Bronchial epithelial cell (primary cell): ENCODE data around the gene GABRR2. TPM values are rescaled to one million over a fixed set of nuclear protein-coding genes. Genes with fewer than 3 reads are reported as not detected.

ENCODE experiments used
- DNase-seq: peaks from one replicate; pipeline ENCODE4 v3.0.0-alpha.2; 2010; ENCODE audit warnings: low read depth
- FAIRE-seq: peaks from 2 replicates; lab custom pipeline; 2011; peaks lifted over from hg19 to GRCh38; lab: Jason Lieb, UNC
- H3K27me3 ChIP-seq: 2 replicates; pipeline ENCODE4 v1.5.1; 2011; ENCODE audit warnings: low read length; ENCODE audit not compliant: control insufficient read depth, insufficient read depth
- H3K36me3 ChIP-seq: 2 replicates; pipeline ENCODE4 v1.5.1; 2011; ENCODE audit warnings: low read length; ENCODE audit not compliant: control insufficient read depth, insufficient read depth
- H3K4me3 ChIP-seq: 2 replicates; pipeline ENCODE4 v1.5.1; 2011; ENCODE audit warnings: mild to moderate bottlenecking, low read depth, low read length, control low read depth
- total RNA-seq: library from RNA; depleted of rRNA; stranded (reverse); fragments of >200 nt; gene quantifications from 2 replicates; pipeline ENCODE4 v1.2.1, GENCODE V29; 2014
- TF ChIP-seq, protein P1 (sequence below): IDR thresholded peaks from 2 replicates; pipeline ENCODE4 v1.5.1; 2011; ENCODE audit warnings: mild to moderate bottlenecking, moderate library complexity, low read length, control low read depth, inconsistent platforms; ENCODE audit not compliant: insufficient read depth, severe bottlenecking

The GABRR2 gene
- total RNA-seq, 1 donor from 2014 or later = under 0.01 TPM

DNA sequence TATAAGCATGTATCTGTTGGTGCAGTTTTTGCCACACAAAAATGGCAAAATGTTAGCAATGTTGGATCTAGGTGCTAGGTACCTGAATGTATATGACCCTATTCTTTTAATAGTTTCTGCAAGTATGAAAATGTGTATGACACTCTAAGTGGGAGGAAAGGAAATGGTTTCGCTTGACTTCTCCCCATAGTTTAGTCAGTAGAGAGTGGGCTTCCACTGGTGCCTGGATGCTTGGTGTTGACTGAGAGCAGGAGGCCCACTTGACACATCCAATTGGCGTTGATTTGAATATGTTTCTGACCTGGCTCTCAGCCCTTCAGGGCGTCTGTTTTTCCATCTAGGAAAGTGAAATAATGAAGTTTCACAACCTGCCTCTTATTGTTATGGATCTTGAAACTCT, 56.2 kb downstream of the GABRR2 start:
- DNase-seq = no peak
- H3K27me3 ChIP-seq = no peaks in the 10 kb centered on the region
- no peak for FAIRE-seq
- no peak overlapping the region for H3K4me3 ChIP-seq
- TF ChIP-seq, protein P1, sequence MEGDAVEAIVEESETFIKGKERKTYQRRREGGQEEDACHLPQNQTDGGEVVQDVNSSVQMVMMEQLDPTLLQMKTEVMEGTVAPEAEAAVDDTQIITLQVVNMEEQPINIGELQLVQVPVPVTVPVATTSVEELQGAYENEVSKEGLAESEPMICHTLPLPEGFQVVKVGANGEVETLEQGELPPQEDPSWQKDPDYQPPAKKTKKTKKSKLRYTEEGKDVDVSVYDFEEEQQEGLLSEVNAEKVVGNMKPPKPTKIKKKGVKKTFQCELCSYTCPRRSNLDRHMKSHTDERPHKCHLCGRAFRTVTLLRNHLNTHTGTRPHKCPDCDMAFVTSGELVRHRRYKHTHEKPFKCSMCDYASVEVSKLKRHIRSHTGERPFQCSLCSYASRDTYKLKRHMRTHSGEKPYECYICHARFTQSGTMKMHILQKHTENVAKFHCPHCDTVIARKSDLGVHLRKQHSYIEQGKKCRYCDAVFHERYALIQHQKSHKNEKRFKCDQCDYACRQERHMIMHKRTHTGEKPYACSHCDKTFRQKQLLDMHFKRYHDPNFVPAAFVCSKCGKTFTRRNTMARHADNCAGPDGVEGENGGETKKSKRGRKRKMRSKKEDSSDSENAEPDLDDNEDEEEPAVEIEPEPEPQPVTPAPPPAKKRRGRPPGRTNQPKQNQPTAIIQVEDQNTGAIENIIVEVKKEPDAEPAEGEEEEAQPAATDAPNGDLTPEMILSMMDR = no peak
- H3K36me3 ChIP-seq = no peaks in the 10 kb centered on the region

- TF ChIP-seq, protein P1 = no peak
Observed at GRCh38 chr6:89257781-89258180, 57.3 kb downstream of the GABRR2 start.

GRCh38 chr6:89257346-89257745, 57.8 kb downstream of the GABRR2 start:
- TF ChIP-seq, protein P1 = no peak
- no peaks in the 10 kb centered on the region for H3K27me3 ChIP-seq

More at GRCh38 chr6:89257781-89258180, 57.3 kb downstream of the GABRR2 start:
- DNase-seq (no peak), FAIRE-seq (no peak)
- H3K27me3 ChIP-seq = no peaks in the 10 kb centered on the region
- no peak overlapping the region for H3K4me3 ChIP-seq
- H3K36me3 ChIP-seq = no peaks in the 10 kb centered on the region

DNA sequence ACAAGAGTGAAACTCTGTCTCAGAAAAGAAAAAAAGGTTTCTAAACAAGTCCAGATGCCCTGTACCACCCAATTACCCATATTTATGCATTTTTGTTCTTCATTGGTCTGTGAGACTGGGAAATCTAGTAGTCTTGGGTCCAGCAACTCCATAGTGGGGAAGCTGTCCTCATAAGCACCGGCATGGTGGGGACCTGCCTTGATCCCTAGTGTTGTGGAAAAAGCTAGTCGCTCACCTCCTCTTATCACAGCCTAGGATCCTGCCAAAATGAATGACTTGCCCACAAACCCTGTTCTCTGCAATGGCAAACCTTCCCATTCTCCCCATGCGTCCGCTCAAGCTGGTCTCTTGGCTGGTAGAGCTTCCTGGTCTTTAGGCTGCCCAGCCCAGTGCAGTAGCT, 59.7 kb downstream of the GABRR2 start:
- FAIRE-seq (no peak), DNase-seq (no peak)
- Histone ChIP-seq H3K36me3 (no peaks in the 10 kb centered on the region), H3K4me3 (no peak overlapping the region), H3K27me3 (peaks cover 3% of the 10 kb centered on the region)
- TF ChIP-seq, protein P1 = no peak

More at GRCh38 chr6:89257346-89257745, 57.8 kb downstream of the GABRR2 start:
- no peaks in the 10 kb centered on the region for H3K36me3 ChIP-seq
- no peak overlapping the region for H3K4me3 ChIP-seq
- no peak for DNase-seq
- FAIRE-seq = no peak

DNA sequence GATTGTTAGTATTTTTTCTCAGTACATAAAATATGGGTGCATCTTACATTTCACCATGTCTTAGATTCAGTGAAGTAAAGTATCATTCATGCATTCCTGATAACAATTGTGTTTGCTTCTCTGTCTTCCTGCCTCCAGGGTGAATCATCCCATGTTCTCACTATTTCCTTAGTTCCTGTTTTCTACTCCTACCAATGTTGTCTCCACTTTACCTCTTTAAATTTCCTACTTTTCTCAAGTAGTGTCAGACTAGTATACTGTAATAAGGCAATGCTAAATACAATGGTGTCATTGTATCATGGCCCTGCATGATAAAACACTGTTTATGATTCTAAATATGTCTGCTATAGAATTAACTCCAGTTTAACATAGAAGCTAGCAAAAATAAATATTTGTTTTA, 60.5 kb downstream of the GABRR2 start:
- DNase-seq (peak; percentile 45), FAIRE-seq (no peak)
- Histone ChIP-seq H3K27me3 (peaks cover 3% of the 10 kb centered on the region), H3K36me3 (no peaks in the 10 kb centered on the region), H3K4me3 (no peak overlapping the region)
- TF ChIP-seq, protein P1 = no peak

DNA sequence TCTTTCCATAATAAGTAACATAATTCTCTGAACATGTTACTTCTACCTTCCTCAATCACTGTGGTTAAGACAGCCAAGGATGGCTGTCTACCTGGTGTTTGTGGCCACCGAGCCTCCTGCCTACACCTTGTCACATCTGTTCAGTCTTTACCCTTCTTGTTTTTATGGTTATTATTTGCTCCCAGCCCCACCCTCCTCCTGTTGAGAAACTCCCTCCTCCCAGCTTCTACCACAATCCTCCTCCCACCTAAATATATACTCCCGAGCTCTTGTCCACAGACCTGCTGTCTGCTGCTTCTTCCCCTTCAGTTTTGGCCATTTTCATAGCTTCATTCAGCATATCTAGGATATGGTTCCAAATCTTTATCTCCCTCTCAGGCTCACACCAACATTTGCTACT, 62.2 kb downstream of the GABRR2 start:
- DNase-seq (no peak), FAIRE-seq (no peak)
- TF ChIP-seq, protein P1 = no peak
- Histone ChIP-seq H3K4me3 (no peak overlapping the region), H3K27me3 (peaks cover 3% of the 10 kb centered on the region), H3K36me3 (no peaks in the 10 kb centered on the region)
